HFF-Myc (cell line): ENCODE measurements around the gene NT5DC3.
"Not testable (repeated sequence)": the region's sequence is repeated elsewhere in the genome, so short reads cannot be mapped to it uniquely, and the experiment has no call there.

ENCODE experiments used
- DNase-seq: peaks from one replicate; pipeline ENCODE4 v3.0.0-alpha.2; 2011; ENCODE audit warnings: low read depth; ENCODE audit errors: extremely low read depth
- H3K4me3 ChIP-seq: replicated peaks from 2 replicates; pipeline ENCODE4 v1.5.1; 2011; ENCODE audit warnings: low read depth, mild to moderate bottlenecking, control low read depth, low read length
- TF ChIP-seq, protein P1 (sequence below): IDR thresholded peaks from 2 replicates; pipeline ENCODE4 v1.5.1; 2012; ENCODE audit warnings: mild to moderate bottlenecking, low read depth, low read length, control low read depth; ENCODE audit errors: missing control alignments

NT5DC3 gene

DNA sequence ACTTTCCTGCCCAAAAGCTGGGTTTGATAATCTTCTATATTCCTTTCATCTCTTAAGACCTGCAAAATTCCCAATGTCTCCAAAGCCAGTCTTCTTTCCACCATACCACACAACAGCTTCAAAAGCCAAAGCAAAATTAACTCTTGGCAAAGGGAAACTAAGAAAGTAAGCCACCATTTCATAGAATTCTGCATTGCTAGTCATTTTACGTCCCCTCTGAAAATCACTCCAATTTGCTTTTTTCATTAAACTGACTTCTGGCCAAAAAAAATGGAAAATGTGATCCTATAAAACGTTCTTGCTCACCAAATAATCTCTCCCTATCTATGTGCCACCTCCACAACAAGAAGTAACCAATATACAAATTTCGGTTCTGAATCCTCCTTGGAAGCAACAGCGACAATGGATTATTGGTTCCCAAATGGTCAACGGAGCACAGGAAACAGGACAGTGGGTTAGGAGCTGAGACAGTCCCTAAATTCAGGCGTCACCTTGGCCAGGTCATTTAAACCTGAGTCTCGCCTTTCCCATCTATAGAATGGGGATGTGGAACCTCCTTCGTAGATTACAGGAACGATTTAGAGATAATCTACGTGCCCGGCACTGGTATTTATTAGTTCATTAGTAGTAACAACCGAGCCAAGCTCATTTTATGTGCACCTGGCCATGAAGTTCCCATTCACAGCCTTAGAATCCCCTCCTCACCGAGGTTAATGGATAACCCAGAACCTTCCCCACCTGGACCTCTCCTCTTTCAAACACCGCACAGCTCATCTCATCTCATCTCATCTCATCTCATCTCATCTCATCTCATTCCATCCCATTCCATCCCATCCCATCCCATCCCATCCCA lies 1.2 kb downstream of the NT5DC3 start:
- TF ChIP-seq, protein P1, sequence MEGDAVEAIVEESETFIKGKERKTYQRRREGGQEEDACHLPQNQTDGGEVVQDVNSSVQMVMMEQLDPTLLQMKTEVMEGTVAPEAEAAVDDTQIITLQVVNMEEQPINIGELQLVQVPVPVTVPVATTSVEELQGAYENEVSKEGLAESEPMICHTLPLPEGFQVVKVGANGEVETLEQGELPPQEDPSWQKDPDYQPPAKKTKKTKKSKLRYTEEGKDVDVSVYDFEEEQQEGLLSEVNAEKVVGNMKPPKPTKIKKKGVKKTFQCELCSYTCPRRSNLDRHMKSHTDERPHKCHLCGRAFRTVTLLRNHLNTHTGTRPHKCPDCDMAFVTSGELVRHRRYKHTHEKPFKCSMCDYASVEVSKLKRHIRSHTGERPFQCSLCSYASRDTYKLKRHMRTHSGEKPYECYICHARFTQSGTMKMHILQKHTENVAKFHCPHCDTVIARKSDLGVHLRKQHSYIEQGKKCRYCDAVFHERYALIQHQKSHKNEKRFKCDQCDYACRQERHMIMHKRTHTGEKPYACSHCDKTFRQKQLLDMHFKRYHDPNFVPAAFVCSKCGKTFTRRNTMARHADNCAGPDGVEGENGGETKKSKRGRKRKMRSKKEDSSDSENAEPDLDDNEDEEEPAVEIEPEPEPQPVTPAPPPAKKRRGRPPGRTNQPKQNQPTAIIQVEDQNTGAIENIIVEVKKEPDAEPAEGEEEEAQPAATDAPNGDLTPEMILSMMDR = no peak
- DNase-seq = no peak
- H3K4me3 ChIP-seq = peak overlapping the region; percentile 92

DNA sequence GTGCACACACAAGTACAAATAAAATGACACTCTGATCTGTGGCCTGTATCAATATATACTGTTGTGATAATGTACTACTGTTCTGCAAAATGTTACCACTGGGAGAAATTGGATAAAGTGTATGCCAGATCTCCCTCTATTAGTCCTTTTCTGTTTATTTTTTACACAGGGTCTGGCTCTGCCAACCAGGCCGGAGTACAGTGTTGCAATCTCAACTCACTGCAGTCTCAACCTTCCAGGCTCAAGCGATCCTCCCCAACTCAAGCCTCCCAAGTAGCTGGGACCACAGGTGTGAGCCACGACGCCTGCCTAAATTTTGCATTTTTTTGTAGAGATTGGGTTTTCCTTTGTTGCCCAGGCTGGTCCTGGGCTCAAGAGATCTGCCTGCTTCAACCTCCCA lies 1.9 kb downstream of the NT5DC3 start:
- peak overlapping the region; percentile 92 for H3K4me3 ChIP-seq
- no peak for DNase-seq
- TF ChIP-seq, protein P1 = no peak

DNA sequence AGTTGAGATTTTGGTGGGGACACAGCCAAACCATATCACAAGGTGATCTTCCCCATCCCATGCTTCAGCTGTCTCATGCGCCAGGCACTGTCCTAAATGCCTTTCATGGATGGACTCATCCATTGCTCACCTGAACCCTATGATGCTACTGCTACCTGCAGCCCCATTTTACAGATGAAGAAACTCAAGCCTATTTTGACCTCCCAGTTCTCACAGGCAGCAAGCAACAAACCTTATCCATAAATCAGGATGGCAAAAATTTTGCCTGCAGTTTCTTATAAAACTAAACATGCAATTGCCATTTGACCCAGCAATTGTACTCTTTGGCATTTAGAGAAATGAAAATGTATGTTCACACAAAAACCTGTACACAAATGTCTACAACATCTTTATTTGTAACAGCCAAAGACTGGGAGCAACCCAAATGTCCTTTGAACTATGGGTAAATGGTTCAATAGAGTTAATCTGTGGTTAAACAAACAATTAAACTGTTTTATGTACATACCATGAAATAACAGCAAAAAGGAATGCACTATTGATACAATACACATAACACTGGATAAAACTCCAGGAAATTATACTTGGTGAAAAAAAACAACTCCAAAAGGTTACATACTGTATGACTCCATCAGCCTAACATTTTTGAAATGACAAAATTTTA lies 2.6 kb downstream of the NT5DC3 start:
- DNase-seq = no peak
- TF ChIP-seq, protein P1 = no peak
- no peak overlapping the region for H3K4me3 ChIP-seq

DNA sequence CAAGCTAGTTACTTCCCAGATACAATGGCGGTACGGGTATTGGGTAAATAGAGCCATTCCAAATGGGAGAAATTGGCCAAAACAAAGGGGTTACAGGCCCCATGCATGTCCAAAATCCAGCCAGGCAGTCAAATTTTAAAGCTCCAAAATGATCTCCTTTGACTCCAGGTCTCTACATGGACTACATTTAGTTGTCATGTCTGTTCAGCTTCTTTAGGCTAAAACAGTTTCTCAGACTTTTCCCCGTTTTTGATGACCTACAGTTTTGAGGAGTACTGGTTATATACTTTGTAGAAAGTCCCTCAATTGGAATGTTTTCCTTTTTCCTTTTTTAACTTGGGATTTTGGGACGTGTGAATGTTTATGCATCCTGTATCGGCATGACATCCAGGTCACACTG lies 4.7 kb downstream of the NT5DC3 start:
- DNase-seq = no peak
- H3K4me3 ChIP-seq = no peak overlapping the region
- TF ChIP-seq, protein P1 = no peak

DNA sequence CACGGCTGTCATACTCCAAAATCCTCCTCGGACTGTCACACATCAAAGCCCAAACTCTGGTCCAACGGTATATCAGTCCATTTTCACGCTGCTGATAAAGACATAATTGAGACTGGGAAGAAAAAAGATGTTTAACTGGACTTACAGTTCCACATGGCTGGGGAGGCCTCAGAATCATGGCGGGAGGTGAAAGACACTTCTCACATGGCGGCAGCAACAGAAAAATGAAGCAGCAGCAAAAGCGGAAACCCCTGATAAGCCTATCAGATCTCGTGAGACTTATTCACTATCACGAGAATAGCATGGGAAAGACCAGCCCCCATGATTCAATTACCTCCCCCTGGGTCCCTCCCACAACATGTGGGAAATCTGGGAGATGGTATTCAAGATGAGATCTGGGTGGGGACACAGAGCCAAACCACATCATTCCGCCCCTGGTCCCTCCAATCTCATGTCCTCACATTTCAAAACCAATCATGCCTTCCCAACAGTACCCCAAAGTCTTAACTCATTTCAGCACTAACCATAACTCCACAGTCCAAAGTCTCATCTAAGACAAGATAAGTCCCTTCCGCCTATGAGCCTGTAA lies 5.2 kb downstream of the NT5DC3 start:
- not testable (repeated sequence) for H3K4me3 ChIP-seq, DNase-seq

DNA sequence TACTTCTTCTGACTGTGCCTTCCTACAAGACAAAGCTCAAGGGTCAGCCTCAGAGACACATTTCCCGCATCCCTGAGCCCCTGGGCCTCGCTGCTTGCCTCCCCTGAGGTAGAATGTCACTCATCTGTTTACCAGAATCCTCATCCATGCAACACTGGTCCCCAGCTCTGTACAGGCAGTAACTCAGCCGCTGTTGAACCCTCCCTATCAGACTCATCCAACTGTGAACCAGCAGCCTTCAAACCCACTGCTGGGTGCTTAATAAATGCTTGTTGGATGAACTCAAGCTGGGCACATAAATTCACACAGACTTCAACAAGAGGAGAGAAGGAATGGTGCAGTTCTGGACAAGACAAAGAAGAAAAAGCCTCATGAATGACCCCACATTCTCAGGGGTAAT lies 6.1 kb downstream of the NT5DC3 start:
- no peak for DNase-seq
- H3K4me3 ChIP-seq = no peak overlapping the region
- TF ChIP-seq, protein P1 = no peak

DNA sequence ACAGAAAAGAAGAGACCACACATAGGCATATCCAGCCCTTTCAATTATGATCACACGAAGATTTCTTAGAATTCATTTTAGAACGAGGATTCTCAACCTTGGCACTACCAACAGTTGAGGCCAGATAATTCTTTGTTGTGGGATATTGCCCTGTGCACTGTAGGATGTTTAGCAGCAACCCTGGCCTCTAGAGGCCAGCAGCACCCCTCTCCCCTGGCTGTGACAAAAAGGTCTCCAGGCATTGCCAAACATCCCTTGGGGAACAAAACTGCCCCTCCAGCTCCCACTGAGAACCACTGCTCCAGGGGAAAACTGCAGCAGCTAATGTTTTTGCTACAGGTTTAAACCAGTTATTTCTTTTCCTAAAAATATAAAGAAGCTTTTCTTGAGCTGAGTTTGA lies 7.1 kb downstream of the NT5DC3 start:
- TF ChIP-seq, protein P1 = no peak
- no peak overlapping the region for H3K4me3 ChIP-seq
- no peak for DNase-seq
